ENCODE data around the gene SCARB1.

Gene SCARB1

DNA sequence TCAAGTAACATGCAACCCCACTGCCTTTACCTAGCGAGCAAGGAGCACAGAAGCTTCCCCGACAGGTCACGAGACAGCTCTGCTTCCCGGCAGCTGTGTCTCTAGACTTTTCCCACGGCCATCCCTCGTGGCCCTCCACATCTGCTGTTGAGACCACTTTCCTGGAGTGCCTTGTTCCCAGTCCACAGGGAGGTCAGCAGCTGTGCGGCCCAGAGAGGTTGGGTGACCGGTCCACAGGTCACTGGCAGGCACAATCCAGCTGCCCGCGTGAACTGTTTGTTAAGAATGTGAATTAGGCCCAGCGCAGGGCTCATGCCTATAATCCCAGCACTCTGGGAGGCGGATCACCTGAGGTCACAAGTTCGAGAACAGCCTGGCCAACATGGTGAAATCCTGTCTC is 71.5 kb downstream of the SCARB1 start:
- DNase-seq = no peak

DNA sequence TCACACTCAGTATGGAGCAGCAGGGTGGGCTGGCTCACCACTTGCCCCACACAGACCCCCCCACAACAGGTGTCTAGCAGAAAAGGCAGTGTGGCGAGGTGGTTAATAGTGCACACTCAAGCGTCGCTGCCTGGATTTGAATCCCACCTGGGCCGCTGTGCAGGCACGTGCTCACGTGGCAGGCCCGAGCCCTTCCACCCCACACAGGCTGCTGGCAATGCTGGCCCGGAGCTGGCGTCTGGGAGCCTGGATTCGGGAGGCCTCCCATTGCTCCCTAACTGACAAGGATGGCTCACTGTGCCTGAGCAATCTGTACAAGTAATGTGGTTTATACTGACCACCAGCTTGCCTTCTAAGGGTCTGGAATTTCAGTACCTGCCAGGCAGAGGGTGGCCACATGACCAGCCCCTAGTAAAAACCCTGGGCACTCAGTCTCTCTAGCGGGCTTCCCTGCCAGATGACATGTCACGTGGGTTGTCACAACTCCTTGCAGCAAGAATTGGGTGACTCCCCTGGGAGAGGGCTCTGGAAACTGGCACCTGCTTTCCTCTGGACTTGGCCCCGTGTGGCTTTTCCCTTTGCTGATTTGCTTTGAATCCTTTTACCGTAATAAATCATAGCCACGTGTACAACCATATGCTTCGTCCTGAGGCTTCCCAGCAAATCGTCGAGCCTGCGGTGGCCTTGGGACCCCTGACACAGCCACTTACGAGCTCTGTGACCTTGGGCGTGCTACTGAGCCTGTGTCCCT is 72.8 kb downstream of the SCARB1 start:
- no peak for DNase-seq

DNA sequence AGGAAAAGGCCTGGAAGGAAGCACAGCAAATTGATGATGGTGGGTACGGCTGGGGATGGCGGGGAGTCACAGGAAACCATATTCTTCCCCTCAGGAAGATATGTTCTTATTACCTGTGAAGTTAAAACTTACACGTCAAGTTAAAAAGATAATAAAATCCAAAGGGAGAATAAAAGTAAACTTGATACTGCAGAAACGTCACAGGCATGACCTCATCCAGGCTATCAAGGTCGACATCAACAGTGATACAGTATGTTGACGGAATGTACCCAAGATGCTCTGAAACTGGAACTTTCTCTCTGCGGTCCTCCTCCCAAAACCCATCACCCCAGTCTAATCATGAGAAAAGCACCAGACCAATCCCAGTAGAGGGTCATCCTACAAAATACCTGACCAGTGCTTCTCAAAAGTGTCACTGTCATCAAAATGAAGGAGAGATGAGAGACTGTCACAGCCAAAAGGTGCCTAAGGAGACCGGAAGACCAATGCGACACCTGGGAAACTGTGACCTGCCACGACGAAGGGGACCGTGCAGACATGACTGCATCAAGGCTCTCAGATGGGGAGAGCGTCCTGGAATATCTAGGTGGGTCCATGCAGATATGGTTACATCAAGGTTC is 74.6 kb downstream of the SCARB1 start:
- no peak for DNase-seq

DNA sequence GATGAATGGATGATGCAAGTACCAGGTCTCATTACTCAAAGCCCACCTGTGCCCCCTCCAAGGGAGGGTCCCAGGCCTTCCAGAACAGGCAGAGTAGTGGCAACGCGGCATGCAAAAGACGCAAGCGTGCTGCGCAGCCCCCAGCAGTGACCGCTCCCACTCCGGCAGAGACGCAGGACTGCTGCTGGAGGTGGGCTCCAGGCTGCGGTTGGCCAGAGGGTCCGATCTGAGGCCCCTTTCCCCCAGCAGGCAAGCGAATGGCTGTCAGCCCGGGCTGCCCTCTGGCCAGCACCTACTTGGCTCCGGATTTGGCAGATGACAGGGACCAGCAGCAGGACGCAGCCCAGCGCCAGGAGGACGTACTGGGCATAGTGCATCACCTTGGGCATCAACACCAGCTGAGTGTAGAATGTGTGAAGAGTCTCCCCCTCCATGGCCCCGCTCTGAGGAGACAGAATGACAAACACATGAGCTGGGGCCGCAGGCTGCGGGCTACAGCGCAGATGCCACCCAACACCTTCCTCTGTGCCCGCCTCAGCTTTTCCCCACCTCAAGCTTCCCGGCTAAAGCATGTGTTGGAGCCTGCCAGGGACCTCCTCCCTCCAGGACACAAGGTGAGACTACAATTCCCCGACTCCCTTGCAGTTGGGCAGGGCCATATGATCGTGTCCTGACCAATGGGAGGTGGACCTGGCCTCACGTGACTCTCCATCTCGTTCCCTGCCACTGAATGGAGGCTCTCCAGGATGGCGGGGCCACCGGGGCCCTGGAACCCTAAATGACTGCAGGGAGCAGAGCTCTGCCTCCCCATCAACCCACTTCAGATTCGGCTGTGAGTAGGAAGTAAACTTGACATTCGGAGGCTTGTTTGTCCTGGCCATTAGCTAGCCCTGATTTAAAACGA is 77.4 kb downstream of the SCARB1 start:
- DNase-seq = no peak

DNA sequence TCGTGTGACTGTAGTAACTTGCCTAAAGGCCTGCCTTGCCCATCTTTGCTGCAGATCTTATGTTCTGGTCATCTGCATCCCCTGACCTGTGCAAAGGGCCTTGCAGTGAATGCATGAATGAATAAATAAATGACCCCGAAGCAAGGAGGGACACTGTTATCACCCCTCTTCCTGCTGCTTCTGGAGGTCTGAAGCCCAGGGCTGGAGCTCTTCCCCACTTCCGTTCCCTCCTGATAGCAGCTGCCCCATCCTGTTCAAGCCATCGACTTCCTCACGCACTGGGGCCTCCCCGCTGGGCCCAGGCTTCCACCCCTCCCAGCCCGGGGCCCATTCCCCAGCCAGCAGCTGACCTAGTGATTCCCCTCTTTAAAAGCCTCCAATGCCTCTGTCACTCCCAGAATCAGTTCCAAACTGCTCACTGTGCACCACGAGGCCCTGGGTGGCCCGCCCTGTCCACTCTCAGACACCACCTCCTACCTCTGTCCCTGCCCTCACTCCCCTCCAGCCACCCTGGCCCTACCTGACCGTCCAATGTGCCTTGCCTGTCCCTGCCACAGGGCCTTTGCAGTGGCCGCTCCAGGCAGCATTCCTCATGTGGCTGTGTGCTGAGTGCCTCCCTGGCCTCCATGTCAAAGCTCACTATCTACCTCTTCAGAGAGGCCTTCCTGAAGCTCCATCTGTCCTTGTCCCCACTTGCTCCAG is 78.6 kb downstream of the SCARB1 start:
- no peak for DNase-seq

DNA sequence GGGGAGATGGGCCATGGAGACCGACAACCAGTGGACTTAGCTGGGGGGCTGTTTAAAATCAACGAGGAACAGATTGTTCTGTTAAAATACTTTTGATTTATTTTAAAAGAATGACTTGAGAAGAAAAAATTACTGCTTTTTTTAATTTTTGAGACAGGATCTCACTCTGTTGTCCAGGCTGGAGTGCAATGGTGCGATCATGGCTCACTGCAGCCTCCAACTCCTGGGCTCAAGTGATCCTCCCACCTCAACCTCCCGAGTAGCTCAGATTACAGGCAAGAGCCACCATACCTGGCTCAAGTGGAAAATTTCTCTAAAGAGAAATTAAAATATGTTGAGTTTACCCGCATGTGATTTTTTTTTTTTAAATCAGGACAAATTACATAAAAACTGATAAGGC is 80.6 kb downstream of the SCARB1 start:
- no peak for DNase-seq

DNA sequence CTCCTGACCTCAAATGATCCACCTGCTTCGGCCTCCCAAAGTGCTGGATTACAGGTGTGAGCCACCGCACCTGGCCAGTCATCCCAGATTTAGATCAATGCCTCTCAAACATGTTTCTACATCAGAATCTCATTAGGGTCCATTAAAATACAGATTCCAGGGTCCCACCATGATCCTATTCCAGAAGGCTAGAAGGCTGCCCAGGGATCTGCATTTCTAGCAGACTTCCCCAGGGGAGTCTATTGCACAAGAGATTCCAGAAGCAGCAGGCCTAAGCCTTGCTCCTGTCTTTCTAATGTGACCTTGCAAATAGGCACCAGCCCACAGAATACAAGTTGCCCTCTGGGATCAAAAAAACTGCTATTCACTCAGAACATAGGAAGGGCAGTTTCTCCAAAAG is 81.5 kb downstream of the SCARB1 start:
- no peak for DNase-seq

DNA sequence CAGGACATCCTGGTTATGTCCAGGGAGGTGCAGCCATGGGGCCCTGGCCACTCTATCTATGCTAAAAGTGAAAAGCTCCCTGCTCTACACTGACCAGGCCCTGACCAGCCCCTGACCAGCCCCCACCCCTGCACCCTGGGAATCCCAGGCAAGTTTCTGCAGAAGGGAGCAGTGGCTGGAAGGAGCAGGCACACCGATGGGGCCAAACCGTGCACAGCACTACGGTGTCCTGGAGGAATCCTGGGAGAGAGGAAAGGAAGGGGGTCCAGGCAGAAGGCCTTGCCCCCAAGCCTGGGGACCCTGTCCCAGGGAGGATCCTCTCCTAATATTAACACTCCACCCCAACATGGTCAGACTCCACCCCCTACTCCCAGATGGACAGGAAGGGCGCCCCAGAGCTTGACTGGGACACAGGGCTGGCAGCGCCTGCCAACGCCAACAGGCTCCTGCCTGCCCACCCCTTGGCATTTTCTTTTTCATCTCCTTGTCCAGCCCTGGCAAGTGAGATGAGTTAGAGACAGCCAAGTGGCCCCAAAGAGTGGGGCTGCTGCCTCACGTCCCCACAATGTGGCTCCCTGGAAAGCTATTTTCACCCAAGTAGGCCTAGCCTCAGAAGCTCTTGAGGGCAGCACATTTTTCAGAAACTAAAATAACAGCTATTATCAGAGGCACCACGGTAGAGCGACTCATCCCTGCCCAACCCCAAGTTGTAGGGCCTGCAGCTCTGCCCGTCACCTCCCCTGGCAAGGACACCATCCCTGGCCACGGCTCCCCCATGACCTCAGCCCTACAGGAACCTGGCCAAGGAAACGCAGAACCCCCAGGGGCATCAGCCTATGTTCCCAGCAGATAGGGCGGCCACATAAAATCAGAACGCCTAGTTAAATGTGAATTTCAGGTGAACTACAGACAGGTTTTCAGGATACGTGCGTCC is 82.6 kb downstream of the SCARB1 start:
- no peak for DNase-seq

DNA sequence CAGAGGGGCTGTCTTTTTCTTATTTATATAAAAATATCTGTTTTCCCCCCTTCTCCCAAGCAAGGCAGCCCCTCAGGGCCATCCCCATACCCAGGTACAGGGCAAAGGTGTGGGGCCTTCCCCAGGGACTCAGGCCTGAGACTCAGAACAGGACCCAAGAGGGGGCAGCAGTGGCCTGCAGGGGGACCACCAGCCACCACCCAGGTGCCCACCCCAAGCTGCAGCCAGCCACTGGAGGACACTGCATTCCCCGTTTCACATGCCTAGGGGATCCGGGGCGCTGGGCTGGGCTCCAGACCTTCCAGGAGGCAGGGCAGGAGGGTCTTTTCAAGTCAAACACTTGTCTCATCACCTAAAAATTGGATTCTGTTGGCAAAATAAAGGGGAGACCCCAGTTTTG is 83.3 kb downstream of the SCARB1 start:
- no peak for DNase-seq

DNA sequence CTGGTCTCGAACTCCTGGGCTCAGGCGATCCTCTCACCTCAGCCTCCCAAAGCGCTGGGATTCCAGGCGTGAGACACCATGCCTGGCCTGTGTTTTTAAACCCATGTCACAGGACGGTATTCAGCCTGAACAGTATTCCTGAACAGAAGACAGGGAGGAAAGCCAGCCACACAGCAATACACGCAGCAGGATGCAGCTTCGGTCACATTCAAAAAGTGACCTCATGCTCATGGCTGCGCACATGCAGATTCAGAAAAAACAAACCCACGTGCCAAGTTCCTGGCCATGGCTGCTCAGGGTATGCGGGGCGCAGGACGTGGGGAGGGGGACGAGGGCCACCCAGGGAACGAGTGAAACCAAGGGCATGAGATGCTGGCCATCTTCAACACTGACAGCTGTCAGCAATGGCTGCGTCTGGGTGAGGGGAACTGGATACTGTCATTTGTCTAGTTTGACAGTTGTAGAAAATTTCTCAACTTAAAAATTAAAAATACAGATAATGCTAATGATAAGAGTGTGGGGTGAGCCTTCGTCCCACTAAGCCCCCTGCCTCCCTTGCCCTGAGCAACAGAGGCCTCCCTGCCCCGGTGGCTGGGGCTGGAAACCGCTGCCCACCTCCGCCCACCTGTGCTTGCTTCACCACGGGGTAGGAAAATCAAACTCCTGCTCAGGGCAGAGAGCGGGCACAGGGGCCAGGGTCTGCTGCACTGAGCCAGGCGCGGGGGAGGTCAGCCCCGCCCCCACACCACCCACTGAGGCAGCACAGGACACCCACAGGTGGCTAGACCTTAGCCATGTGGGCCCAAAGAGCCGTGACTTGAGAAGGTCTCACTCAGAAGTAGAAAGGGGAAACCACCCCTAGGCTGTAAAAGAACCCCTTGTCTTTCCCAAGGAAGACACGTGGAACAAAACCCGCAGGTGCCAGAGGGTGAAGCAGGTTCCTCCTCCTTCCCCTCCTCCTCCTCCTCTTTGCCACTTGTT is 84.2 kb downstream of the SCARB1 start:
- DNase-seq = no peak

DNA sequence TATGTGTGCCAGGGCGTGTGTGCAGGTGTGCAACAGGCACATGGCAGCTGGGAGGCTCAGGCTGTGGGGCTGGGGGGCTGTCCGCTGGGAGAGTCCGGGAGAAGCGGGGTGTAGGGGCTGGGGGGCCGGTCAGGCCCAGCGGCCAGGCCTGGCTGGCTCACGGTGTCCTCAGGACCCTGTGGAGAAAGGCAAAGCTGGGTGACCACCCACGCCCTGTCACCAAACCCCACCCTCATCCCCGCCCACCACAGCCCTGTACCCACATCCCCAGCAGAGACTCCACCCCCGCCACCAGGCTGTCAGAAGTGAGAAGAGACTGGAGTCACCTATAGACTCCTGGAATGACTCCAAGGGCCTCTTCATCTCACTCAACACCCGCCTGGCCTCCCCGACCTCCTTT is 85.3 kb downstream of the SCARB1 start:
- no peak for DNase-seq

DNA sequence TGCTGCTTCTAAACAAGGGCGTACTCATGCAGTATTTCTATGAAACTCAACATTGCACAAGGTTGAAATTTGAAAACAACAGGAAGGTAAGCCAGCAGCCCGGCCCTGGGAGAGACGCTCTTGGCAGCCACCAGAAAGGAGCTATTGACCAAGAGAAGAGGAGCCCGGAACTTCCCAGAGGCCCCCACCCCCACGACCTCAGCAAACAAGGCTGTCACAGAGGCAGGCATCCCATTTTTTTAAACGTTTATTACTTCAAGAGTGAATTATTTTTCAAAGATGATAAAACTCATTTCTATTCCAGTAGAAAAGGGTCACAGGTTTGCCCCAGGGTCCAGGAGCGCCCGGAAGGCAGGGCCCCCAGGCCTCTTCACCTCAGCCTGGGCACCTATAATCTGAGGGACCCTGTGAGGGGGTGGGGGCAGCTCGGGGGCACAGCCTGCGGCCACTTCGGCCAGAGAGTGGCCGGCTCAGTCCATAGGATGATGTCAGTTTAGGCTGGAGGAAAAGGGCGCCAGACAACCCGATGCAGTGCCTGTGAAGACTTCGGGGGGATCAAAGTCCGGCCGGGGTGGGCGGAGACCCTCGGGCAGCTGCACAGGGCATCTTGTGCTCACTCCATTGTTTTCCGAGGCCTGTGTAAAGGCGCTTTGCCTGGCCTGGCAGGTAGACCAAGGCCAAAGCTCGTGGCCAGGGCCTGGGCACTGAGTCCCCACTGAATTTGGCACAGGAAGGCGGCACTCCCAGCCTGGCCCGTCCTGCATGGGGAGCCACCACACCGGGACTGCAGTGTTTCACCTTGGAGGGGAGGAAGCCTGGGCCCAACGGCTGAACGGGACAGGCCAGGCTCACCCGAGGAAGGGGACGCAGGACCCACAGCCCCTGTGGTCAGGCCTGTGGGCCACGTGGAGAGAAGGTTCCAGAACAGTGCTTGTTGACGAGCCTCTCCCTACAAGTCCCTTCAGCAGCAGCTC is 86.0 kb downstream of the SCARB1 start:
- DNase-seq = no peak

DNA sequence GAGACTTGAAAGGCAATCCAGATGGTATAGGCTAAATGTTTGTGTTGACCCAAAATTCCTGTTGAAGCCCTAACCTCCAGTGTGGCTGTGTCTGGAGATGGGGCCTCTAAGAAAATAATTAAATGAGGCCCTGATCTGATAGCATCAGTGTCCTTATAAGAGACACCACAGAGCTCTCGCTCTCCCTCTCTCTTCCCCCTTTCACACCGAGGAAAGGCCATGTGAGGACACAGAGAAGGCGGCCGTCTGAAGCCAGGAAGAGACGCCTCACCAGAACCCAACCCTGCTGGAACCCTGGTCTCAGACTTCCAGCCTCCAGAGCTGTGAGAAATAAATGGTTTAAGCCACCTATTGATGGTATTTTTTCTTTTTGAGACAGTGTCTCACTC is 87.5 kb downstream of the SCARB1 start:
- no peak for DNase-seq

DNA sequence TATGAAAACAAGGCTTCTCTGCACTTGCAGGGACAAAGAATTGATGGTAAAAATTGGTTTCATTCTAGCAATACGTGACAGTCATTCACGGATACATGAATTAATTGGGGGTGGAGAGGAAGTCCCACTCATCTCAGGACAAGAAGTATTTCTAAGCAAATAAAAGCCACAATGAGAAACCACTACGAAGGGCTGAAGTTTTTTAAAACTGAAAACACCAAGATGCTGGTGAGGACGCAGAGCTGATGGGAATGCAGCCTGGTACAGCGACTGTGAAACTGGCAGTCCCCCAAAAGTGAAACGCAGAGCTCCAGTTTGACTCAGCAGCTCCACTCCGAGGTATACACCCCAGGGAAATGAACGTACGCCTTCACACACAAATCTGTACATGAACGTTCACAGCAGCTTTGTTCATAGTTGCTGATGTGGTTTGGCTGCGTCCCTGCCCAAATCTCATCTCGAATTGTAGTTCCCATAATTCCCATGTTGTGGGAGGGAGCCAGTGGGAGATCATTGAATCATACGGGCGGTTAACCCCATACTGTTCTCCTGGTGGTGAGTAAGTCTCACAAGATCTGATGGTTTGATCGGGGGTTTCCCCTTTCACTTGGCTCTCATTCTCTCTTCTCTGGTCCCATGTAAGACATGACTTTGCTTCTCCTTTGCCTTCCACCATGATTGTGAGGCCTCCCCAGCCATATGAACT is 89.0 kb downstream of the SCARB1 start:
- DNase-seq = no peak

DNA sequence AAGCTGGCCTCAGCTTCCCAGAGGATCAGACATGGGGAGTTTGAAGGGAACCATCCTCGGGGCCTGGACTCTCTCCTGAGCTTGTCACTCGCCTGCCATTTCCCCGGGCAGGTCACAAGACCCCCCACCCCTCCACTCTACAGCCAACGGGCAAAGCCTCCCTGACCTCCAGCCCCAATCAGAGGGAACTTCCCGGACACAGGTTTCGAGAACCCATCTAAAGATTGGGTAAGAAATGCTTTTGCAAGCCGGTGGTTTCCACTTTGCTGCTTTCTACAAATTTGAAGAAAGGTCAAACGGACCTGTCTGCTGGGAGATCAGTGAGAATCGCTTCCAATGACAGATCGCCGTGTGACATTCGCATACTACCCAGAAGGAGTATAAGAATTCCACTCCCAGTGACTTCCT is 89.6 kb downstream of the SCARB1 start:
- DNase-seq = no peak

DNA sequence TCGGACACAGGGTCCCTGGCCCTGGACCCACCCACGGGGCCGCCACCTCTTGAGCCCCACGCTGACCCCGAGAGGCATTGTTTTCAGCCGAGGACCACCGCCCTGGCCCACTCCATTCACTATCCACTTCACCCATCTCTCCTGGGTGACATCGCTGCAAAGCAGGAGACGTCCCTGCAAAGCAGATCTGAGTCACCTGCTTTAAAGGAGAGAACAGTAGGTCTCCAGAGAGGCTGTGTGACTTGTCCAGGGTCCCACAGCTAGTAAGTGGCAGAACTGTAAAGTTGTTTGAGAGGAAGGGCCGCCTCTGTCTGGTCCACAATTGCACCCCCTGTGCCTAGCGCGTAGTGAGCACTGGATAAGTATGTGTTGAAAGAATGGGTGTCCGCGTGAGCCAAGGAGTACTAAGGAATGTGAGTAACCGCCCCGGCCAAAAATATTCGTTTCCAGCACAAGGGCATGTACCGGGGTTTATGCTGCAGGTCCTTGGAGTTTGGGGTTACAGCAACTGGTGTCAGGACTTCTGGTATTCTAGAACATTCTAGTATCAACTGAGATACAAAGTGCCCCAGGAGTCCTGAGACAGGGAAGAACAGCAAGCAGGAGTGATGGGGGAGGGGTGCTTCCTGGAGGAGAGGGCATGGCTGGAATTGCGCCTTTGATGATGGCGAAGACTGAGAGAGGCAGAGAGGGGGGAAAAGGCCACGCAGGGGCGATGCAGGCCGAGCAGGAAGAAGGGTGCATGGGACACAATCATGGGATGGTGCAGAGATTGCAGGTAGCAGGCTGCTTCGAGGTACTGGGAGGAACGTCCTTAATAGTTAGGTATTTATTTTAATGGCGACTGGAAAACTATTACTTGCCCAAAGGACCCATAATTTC is 91.1 kb downstream of the SCARB1 start:
- no peak for DNase-seq

DNA sequence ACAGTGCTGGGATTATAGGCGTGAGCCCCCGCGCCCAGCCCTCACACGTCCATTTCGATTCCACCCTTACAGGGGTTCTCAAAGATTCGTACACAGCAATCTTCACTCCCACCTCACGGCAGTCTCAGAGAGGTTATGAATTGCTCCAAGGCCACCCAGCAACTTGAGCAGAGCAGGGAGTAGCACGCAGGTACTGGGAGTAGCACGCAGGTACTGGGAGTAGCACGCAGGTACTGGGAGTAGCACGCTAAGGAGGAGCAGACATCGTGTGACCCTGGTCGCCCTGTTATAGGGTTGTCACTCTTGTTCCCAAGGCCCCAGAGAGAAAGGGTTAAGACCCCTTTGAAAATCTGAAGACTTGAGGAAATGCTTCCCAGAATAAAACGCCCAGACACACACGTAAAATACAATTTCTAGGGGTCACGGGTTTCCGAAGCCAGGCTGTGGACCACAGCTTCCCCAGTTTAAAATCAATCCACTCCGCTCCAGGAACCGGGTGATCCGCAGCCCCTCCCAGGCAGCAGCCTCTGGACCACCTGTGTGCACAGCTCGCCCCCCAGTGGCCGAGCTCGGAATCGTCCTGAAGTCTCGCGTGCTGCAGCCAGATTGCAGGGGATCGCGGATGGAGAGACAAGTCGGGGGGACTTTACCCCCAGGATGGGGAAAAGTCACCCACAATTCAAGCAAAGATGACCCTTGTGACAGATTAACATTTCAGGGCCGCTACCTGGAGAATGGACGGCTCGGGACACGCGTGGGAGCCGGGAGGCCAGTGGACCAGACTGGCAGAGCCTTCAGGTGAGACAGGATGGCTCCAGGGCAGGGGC is 92.0 kb downstream of the SCARB1 start:
- peak in 1 of 2 experiments; percentile 84 for DNase-seq
